ENCODE results near the gene GPHN. TPM values are rescaled to one million over a fixed set of nuclear protein-coding genes. Genes with fewer than 3 reads are reported as not detected.

GPHN gene
- total and polyA plus RNA-seq, 11 donors, result 15.2 to 37.1 (median 30.1) TPM

GRCh38 chr14:67170660-67171059 lies 662.7 kb downstream of the GPHN start:
- Histone ChIP-seq H3K4me3 (no peak overlapping the region), H3K27ac (no peak overlapping the region), H3K27me3 (no peaks in the 10 kb centered on the region), H3K9me3 (peaks cover 0 to 27% (median 14%) of the 10 kb centered on the region in 12 donors), H3K4me1 (no peaks in the 10 kb centered on the region), H3K36me3 (peaks cover 0 to 34% (median 9%) of the 10 kb centered on the region in 9 donors)
- ATAC-seq (no peak), DNase-seq (no peak)
- intact Hi-C loops (cut with DNase I), result loop anchor here in 1 of 10 donors (5.0 kb wide), 1 partner anchor 358 kb away; no protein-coding TSS in a partner anchor
- WGBS, 4 donors, result 32 to 40% (median 34%) methylated on average over 1 of the region's 1 CpG
- no peak for TF ChIP-seq CTCF (IDR thresholded peaks at IDR 0.05)
- TF ChIP-seq POLR2A (IDR thresholded peaks at IDR 0.05), result no peak

GRCh38 chr14:67172056-67172455 lies 664.1 kb downstream of the GPHN start:
- intact Hi-C loops (cut with DNase I), result loop anchor here in 1 of 10 donors (5.0 kb wide), 1 partner anchor 360 kb away; no protein-coding TSS in a partner anchor
- Histone ChIP-seq H3K4me1 (no peaks in the 10 kb centered on the region), H3K27ac (no peak overlapping the region), H3K9me3 (peaks cover 0 to 33% (median 14%) of the 10 kb centered on the region in 12 donors), H3K36me3 (peaks cover 0 to 34% (median 9%) of the 10 kb centered on the region in 9 donors), H3K4me3 (no peak overlapping the region), H3K27me3 (no peaks in the 10 kb centered on the region)
- TF ChIP-seq POLR2A (IDR thresholded peaks at IDR 0.05) (no peak), CTCF (IDR thresholded peaks at IDR 0.05) (no peak)
- ATAC-seq (no peak), DNase-seq (no peak)
- WGBS, 4 donors, result 94 to 100% (median 97%) methylated on average over 5 of the region's 5 CpGs

- TF ChIP-seq CTCF (IDR thresholded peaks at IDR 0.05), result no peak
- TF ChIP-seq POLR2A (IDR thresholded peaks at IDR 0.05), result no peak
- intact Hi-C loops (cut with DNase I), result loop anchor here in 1 of 10 donors (5.0 kb wide), 1 partner anchor 360 kb away; no protein-coding TSS in a partner anchor
- no peak for ATAC-seq
- no peak for DNase-seq
- Histone ChIP-seq H3K27ac (no peak overlapping the region), H3K4me1 (no peaks in the 10 kb centered on the region), H3K4me3 (no peak overlapping the region), H3K9me3 (peaks cover 0 to 37% (median 14%) of the 10 kb centered on the region in 12 donors), H3K27me3 (no peaks in the 10 kb centered on the region), H3K36me3 (peaks cover 0 to 34% (median 9%) of the 10 kb centered on the region in 9 donors)
- WGBS, 4 donors, result 97 to 100% (median 99%) methylated on average over 1 of the region's 1 CpG
These were observed 664.6 kb downstream of the GPHN start for GRCh38 chr14:67172520-67172919.

GRCh38 chr14:67173719-67174118 lies 665.8 kb downstream of the GPHN start:
- intact Hi-C loops (cut with DNase I), result loop anchor here in 1 of 10 donors (5.0 kb wide), 1 partner anchor 361 kb away; no protein-coding TSS in a partner anchor
- Histone ChIP-seq H3K4me1 (no peaks in the 10 kb centered on the region), H3K27me3 (no peaks in the 10 kb centered on the region), H3K4me3 (no peak overlapping the region), H3K9me3 (peaks cover 0 to 49% (median 21%) of the 10 kb centered on the region in 12 donors), H3K27ac (no peak overlapping the region), H3K36me3 (peaks cover 0 to 30% (median 9%) of the 10 kb centered on the region in 9 donors)
- ATAC-seq (no peak), DNase-seq (no peak)
- 95 to 98% (median 97%) methylated on average over 2 of the region's 2 CpGs for WGBS, 4 donors
- no peak for TF ChIP-seq POLR2A (IDR thresholded peaks at IDR 0.05)
- TF ChIP-seq CTCF (IDR thresholded peaks at IDR 0.05), result no peak

All from heart left ventricle (tissue), 16 donors.